Smooth muscle cell (in vitro differentiated cells): ENCODE data around the gene CTNNA3. TPM values are rescaled to one million over a fixed set of nuclear protein-coding genes. Genes with fewer than 3 reads are reported as not detected.

ENCODE experiments used
- DNase-seq: peaks from one replicate; lab custom pipeline; 2025; ENCODE audit not compliant: unreplicated experiment; lab: John Stamatoyannopoulos, UW
- H2AFZ ChIP-seq: fragments of 200-600 bp; sonication (generic); 2 replicates; pipeline ENCODE4 v1.6.0; 2016; ENCODE audit warnings: antibody characterized with exemption, low read depth, mild to moderate bottlenecking
- H3F3A ChIP-seq: fragments of 200-600 bp; sonication (generic); 2 replicates; pipeline ENCODE4 v1.6.0; 2017; ENCODE audit warnings: antibody characterized with exemption, low read depth
- H3K27ac ChIP-seq: fragments of 200-600 bp; sonication (generic); 2 replicates; pipeline ENCODE4 v1.5.1; 2016; ENCODE audit warnings: low read depth, mild to moderate bottlenecking
- H3K27me3 ChIP-seq: fragments of 200-600 bp; sonication (generic); 2 replicates; pipeline ENCODE4 v1.6.1; 2016; ENCODE audit warnings: low read depth, mild to moderate bottlenecking
- H3K36me3 ChIP-seq: fragments of 200-600 bp; sonication (generic); 2 replicates; pipeline ENCODE4 v1.5.1; 2016; ENCODE audit warnings: low read depth
- H3K4me1 ChIP-seq: fragments of 200-600 bp; sonication (generic); 2 replicates; pipeline ENCODE4 v1.5.1; 2016; ENCODE audit warnings: low read depth
- H3K4me2 ChIP-seq: fragments of 200-600 bp; sonication (generic); 2 replicates; pipeline ENCODE4 v1.6.0; 2016; ENCODE audit warnings: mild to moderate bottlenecking
- H3K4me3 ChIP-seq: fragments of 200-600 bp; sonication (generic); 2 replicates; pipeline ENCODE4 v1.5.1; 2016; ENCODE audit warnings: mild to moderate bottlenecking
- H3K79me2 ChIP-seq: fragments of 200-600 bp; sonication (generic); 2 replicates; pipeline ENCODE4 v1.6.0; 2016; ENCODE audit warnings: low read depth, mild to moderate bottlenecking
- H3K9ac ChIP-seq: fragments of 200-600 bp; sonication (generic); 2 replicates; pipeline ENCODE4 v1.6.0; 2016; ENCODE audit warnings: low read depth
- H3K9me3 ChIP-seq: fragments of 200-600 bp; sonication (generic); replicated peaks from 2 replicates; pipeline ENCODE4 v1.5.1; 2016; ENCODE audit warnings: low read depth
- H4K20me1 ChIP-seq: fragments of 200-600 bp; sonication (generic); 2 replicates; pipeline ENCODE4 v1.6.0; 2016; ENCODE audit warnings: low read depth
- CTCF ChIP-seq: fragments of 200-600 bp; sonication (generic); IDR thresholded peaks from 2 replicates; pipeline ENCODE4 v1.5.1; 2017; ENCODE audit warnings: borderline replicate concordance, mild to moderate bottlenecking, antibody characterized with exemption; ENCODE audit not compliant: insufficient read depth, poor library complexity, severe bottlenecking
- WGBS: methylation state at CpG from one replicate; pipeline ENCODE4 v1.1.7; 2016; ENCODE audit warnings: low lambda C conversion rate; 5-methylcytosine and 5-hydroxymethylcytosine counted together
- polyA plus RNA-seq: library from polyadenylated mRNA; unstranded; fragments of >200 nt; fragmentation: Nextera tagmentation; extraction: Ambion mirVana; gene quantifications from 2 replicates; pipeline ENCODE4 v1.2.1, GENCODE V29; 2016
- total RNA-seq: library from RNA; depleted of rRNA; stranded (reverse); fragments of >200 nt; gene quantifications from 2 replicates; pipeline ENCODE4 v1.2.3, GENCODE V29; 2014

Gene CTNNA3
- total and polyA plus RNA-seq, 2 experiments from 2014 or later = 1.3 TPM; not detected in 1

DNA sequence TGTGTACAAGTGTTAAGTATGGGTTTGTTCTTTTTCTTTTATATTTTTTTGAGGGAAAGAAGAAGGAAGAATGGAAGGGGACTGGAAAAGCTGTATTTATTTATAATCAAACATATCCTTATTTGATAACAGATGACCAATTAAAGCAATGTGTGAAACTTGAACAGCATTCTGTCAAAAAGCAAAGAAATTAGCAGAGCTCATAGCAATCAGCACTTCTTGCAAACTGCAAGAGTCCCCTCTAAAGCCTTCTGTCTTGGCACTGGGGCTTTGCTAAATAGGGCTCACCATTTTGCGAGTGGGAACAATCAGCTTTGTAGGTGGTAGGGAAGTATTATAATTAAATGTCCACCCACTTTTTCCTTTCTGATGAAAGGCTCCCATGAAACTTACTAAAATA lies 935.1 kb downstream of the CTNNA3 start:
- no peak overlapping the region for H3K4me3 ChIP-seq
- no peak overlapping the region for H3K9ac ChIP-seq
- H3K79me2 ChIP-seq = no peaks in the 10 kb centered on the region
- WGBS = 87% methylated on average over 1 of the region's 1 CpG
- H3K27me3 ChIP-seq = no peaks in the 10 kb centered on the region
- H3K4me2 ChIP-seq = no peak overlapping the region
- H3K36me3 ChIP-seq = no peaks in the 10 kb centered on the region
- no peaks in the 10 kb centered on the region for H3K9me3 ChIP-seq
- H4K20me1 ChIP-seq = no peaks in the 10 kb centered on the region
- peaks cover 10% of the 10 kb centered on the region for H3K4me1 ChIP-seq
- no peak for TF ChIP-seq CTCF
- no peak overlapping the region for H3K27ac ChIP-seq
- H3F3A ChIP-seq = no peaks in the 10 kb centered on the region
- no peak overlapping the region for H2AFZ ChIP-seq
- DNase-seq = no peak

GRCh38 chr10:66755474-66755873 lies 940.5 kb downstream of the CTNNA3 start:
- H3K4me2 ChIP-seq = no peak overlapping the region
- 73% methylated on average over 3 of the region's 3 CpGs for WGBS
- H3K9ac ChIP-seq = no peak overlapping the region
- no peaks in the 10 kb centered on the region for H3K27me3 ChIP-seq
- DNase-seq = no peak
- H3K79me2 ChIP-seq = no peaks in the 10 kb centered on the region
- peaks cover 10% of the 10 kb centered on the region for H3K4me1 ChIP-seq
- H3K4me3 ChIP-seq = no peak overlapping the region
- no peak for TF ChIP-seq CTCF
- H2AFZ ChIP-seq = no peak overlapping the region
- no peaks in the 10 kb centered on the region for H3F3A ChIP-seq
- H3K27ac ChIP-seq = no peak overlapping the region
- no peaks in the 10 kb centered on the region for H3K9me3 ChIP-seq
- no peaks in the 10 kb centered on the region for H3K36me3 ChIP-seq
- H4K20me1 ChIP-seq = no peaks in the 10 kb centered on the region

GRCh38 chr10:66752714-66753113 lies 943.3 kb downstream of the CTNNA3 start:
- no peaks in the 10 kb centered on the region for H3K36me3 ChIP-seq
- H3K4me3 ChIP-seq = no peak overlapping the region
- no peak for TF ChIP-seq CTCF
- peaks cover 5% of the 10 kb centered on the region for H3K4me1 ChIP-seq
- H3F3A ChIP-seq = peaks cover 5% of the 10 kb centered on the region
- H3K9me3 ChIP-seq = no peaks in the 10 kb centered on the region
- 97% methylated on average over 1 of the region's 1 CpG for WGBS
- no peak overlapping the region for H3K27ac ChIP-seq
- DNase-seq = no peak
- H3K79me2 ChIP-seq = no peaks in the 10 kb centered on the region
- H4K20me1 ChIP-seq = no peaks in the 10 kb centered on the region
- H3K4me2 ChIP-seq = no peak overlapping the region
- no peaks in the 10 kb centered on the region for H3K27me3 ChIP-seq
- H2AFZ ChIP-seq = no peak overlapping the region
- no peak overlapping the region for H3K9ac ChIP-seq

- peaks cover 5% of the 10 kb centered on the region for H3F3A ChIP-seq
- H3K4me2 ChIP-seq = peak overlapping the region; percentile 30
- DNase-seq = no peak
- H3K79me2 ChIP-seq = no peaks in the 10 kb centered on the region
- H3K9ac ChIP-seq = peak overlapping the region; percentile 21
- no peaks in the 10 kb centered on the region for H4K20me1 ChIP-seq
- H2AFZ ChIP-seq = peak overlapping the region; percentile 27
- no peaks in the 10 kb centered on the region for H3K36me3 ChIP-seq
- H3K27me3 ChIP-seq = no peaks in the 10 kb centered on the region
- TF ChIP-seq CTCF = no peak
- 95% methylated on average over 1 of the region's 1 CpG for WGBS
- no peaks in the 10 kb centered on the region for H3K4me1 ChIP-seq
- H3K9me3 ChIP-seq = no peaks in the 10 kb centered on the region
- peak overlapping the region; percentile 84 for H3K27ac ChIP-seq
- H3K4me3 ChIP-seq = no peak overlapping the region
These were observed 947.8 kb downstream of the CTNNA3 start for GRCh38 chr10:66748217-66748616.
